Measurements from ENCODE around the gene MXRA7. TPM values are rescaled to one million over a fixed set of nuclear protein-coding genes. Genes with fewer than 3 reads are reported as not detected.

MXRA7 gene
- total RNA-seq, 4 donors from 2014 or later: 24.3 to 43.0 (median 30.6) TPM

- no peaks in the 10 kb centered on the region for H3K27me3 ChIP-seq
- H3K36me3 ChIP-seq: peaks cover 0 to 52% of the 10 kb centered on the region in 2 donors
- peaks cover 0 to 1% of the 10 kb centered on the region in 2 donors for H3K4me1 ChIP-seq
- H3K9me3 ChIP-seq: no peaks in the 10 kb centered on the region
- intact Hi-C loops (cut with DNase I; ENCODE audit: low total_unique reads) (no loop called here), in situ Hi-C loops (cut with MboI; ENCODE audit: low sequenced_read_pairs in 4 of 4) (no loop called here)
- no peak for DNase-seq
- no peak for ATAC-seq
- H3K27ac ChIP-seq: no peak overlapping the region
- TF ChIP-seq CTCF (IDR thresholded peaks at IDR 0.05 in 4 of 5, conservative IDR thresholded peaks at IDR 0.05 in 1 of 5): no peak
- no peak for TF ChIP-seq POLR2A (IDR thresholded peaks at IDR 0.05)
- H3K4me3 ChIP-seq: no peak overlapping the region
Measured at GRCh38 chr17:76753061-76753961, 42.5 kb upstream of the MXRA7 start.

- in situ Hi-C loops (cut with MboI; ENCODE audit: low sequenced_read_pairs in 4 of 4) (no loop called here), intact Hi-C loops (cut with DNase I; ENCODE audit: low total_unique reads) (no loop called here)
- Histone ChIP-seq H3K36me3 (peaks cover 0 to 41% of the 10 kb centered on the region in 2 donors), H3K27me3 (no peaks in the 10 kb centered on the region), H3K4me3 (no peak overlapping the region), H3K27ac (no peak overlapping the region), H3K4me1 (peaks cover 8 to 11% of the 10 kb centered on the region in 2 donors), H3K9me3 (no peaks in the 10 kb centered on the region)
- ATAC-seq: no peak
- TF ChIP-seq CTCF (IDR thresholded peaks at IDR 0.05 in 4 of 5, conservative IDR thresholded peaks at IDR 0.05 in 1 of 5): no peak
- no peak for TF ChIP-seq POLR2A (IDR thresholded peaks at IDR 0.05)
- no peak for DNase-seq
Measured at GRCh38 chr17:76752006-76752405, 41.2 kb upstream of the MXRA7 start.

GRCh38 chr17:76751416-76751993, 40.7 kb upstream of the MXRA7 start:
- Histone ChIP-seq H3K9me3 (no peaks in the 10 kb centered on the region), H3K36me3 (peaks cover 0 to 41% of the 10 kb centered on the region in 2 donors), H3K27me3 (no peaks in the 10 kb centered on the region), H3K27ac (no peak overlapping the region), H3K4me3 (no peak overlapping the region), H3K4me1 (peaks cover 8 to 11% of the 10 kb centered on the region in 2 donors)
- TF ChIP-seq POLR2A (IDR thresholded peaks at IDR 0.05) (no peak), CTCF (IDR thresholded peaks at IDR 0.05 in 4 of 5, conservative IDR thresholded peaks at IDR 0.05 in 1 of 5) (no peak)
- ATAC-seq (no peak), DNase-seq (no peak)
- intact Hi-C loops (cut with DNase I; ENCODE audit: low total_unique reads): no loop called here
- in situ Hi-C loops (cut with MboI; ENCODE audit: low sequenced_read_pairs in 4 of 4): no loop called here

GRCh38 chr17:76748657-76749056, 37.9 kb upstream of the MXRA7 start:
- peaks cover 10 to 14% of the 10 kb centered on the region in 2 donors for H3K4me1 ChIP-seq
- no peak for ATAC-seq
- no peak overlapping the region for H3K4me3 ChIP-seq
- H3K27me3 ChIP-seq: no peaks in the 10 kb centered on the region
- TF ChIP-seq CTCF (IDR thresholded peaks at IDR 0.05 in 4 of 5, conservative IDR thresholded peaks at IDR 0.05 in 1 of 5) (no peak), POLR2A (IDR thresholded peaks at IDR 0.05) (no peak)
- intact Hi-C loops (cut with DNase I; ENCODE audit: low total_unique reads) (no loop called here), in situ Hi-C loops (cut with MboI; ENCODE audit: low sequenced_read_pairs in 4 of 4) (no loop called here)
- peak overlapping the region; percentile 70 to 81 (median 81) for H3K27ac ChIP-seq
- H3K36me3 ChIP-seq: peaks cover 0 to 46% of the 10 kb centered on the region in 2 donors
- no peak for DNase-seq
- no peaks in the 10 kb centered on the region for H3K9me3 ChIP-seq

Data from gastrocnemius medialis (tissue), 4 donors.